ENCODE measurements around the gene DNAJB12. TPM values are rescaled to one million over a fixed set of nuclear protein-coding genes. Genes with fewer than 3 reads are reported as not detected.
"Not testable (repeated sequence)": the region's sequence is repeated elsewhere in the genome, so short reads cannot be mapped to it uniquely, and the experiment has no call there.

The DNAJB12 gene
- polyA plus RNA-seq, 4 donors, result 28.8 to 42.4 (median 29.5) TPM

- no peak for DNase-seq (ENCODE audit: low read depth in 4 of 4, low spot score in 3 of 4)
Measured at GRCh38 chr10:72355214-72355555, 466 bp upstream of the DNAJB12 start.

- no peak for DNase-seq (ENCODE audit: low read depth in 4 of 4, low spot score in 3 of 4)
Measured at GRCh38 chr10:72353965-72354355, 759 bp downstream of the DNAJB12 start.

GRCh38 chr10:72353028-72353964, 1.4 kb downstream of the DNAJB12 start:
- no peak for DNase-seq (ENCODE audit: low read depth in 4 of 4, low spot score in 3 of 4)

- no peak for DNase-seq (ENCODE audit: low read depth in 4 of 4, low spot score in 3 of 4)
Measured at GRCh38 chr10:72351479-72351878, 3.2 kb downstream of the DNAJB12 start.

DNA sequence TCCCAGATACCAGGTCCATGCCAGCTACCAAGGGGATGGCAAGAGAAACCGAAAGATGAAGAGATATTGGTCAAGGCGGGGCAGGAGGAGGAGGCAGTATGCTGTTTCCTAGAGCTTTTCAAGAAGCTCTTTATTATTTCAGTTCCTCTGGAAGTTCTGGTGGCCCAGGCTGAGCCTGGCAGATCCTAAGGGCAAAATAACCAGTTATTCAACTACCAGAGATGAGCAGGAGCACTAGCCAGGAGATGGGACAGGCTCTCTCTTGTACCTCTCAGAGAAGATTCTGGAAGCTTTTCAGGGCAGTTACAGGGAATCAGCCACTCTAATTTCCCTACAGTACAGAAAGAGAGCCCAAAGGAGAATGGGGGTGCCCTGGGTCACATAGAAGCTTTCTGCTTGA, 5.3 kb downstream of the DNAJB12 start:
- DNase-seq (ENCODE audit: low read depth in 4 of 4, low spot score in 3 of 4), result no peak

DNA sequence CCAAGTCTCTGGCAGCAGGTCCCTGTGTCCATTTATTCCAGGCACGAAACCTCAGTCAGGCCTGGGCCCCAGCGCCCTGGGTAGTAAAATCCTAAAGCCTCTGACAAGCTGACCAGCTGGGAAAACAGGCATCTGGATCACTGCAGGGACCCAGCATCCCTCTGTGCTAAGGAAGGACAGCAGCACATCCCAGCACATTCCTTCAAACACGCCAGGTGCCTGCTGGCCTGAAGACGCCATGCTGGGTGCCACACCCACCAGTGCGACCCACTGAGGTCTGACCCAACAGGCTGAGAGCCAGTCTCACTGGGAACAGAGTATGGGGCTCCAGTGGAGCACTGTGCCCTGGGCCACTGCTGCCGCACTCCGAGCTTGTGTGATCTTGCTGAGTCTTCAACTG, 6.4 kb downstream of the DNAJB12 start:
- no peak for DNase-seq (ENCODE audit: low read depth in 4 of 4, low spot score in 3 of 4)

- not testable (repeated sequence) for DNase-seq (ENCODE audit: low read depth in 4 of 4, low spot score in 3 of 4)
Measured at GRCh38 chr10:72346117-72346516, 8.6 kb downstream of the DNAJB12 start.

- DNase-seq (ENCODE audit: low read depth in 4 of 4, low spot score in 3 of 4), result no peak
Measured at GRCh38 chr10:72344932-72345331, 9.8 kb downstream of the DNAJB12 start.

- no peak for DNase-seq (ENCODE audit: low read depth in 4 of 4, low spot score in 3 of 4)
Measured at GRCh38 chr10:72342911-72343310, 11.8 kb downstream of the DNAJB12 start.

- DNase-seq (ENCODE audit: low read depth in 4 of 4, low spot score in 3 of 4), result no peak
Measured at GRCh38 chr10:72340510-72341261, 14.0 kb downstream of the DNAJB12 start.

- DNase-seq (ENCODE audit: low read depth in 4 of 4, low spot score in 3 of 4), result no peak
Measured at GRCh38 chr10:72338180-72338579, 16.5 kb downstream of the DNAJB12 start.

GRCh38 chr10:72337722-72338121, 17.0 kb downstream of the DNAJB12 start:
- DNase-seq (ENCODE audit: low read depth in 4 of 4, low spot score in 3 of 4), result no peak

GRCh38 chr10:72337039-72337629, 17.6 kb downstream of the DNAJB12 start:
- no peak for DNase-seq (ENCODE audit: low read depth in 4 of 4, low spot score in 3 of 4)

GRCh38 chr10:72336259-72337038, 18.3 kb downstream of the DNAJB12 start:
- DNase-seq (ENCODE audit: low read depth in 4 of 4, low spot score in 3 of 4), result no peak

DNA sequence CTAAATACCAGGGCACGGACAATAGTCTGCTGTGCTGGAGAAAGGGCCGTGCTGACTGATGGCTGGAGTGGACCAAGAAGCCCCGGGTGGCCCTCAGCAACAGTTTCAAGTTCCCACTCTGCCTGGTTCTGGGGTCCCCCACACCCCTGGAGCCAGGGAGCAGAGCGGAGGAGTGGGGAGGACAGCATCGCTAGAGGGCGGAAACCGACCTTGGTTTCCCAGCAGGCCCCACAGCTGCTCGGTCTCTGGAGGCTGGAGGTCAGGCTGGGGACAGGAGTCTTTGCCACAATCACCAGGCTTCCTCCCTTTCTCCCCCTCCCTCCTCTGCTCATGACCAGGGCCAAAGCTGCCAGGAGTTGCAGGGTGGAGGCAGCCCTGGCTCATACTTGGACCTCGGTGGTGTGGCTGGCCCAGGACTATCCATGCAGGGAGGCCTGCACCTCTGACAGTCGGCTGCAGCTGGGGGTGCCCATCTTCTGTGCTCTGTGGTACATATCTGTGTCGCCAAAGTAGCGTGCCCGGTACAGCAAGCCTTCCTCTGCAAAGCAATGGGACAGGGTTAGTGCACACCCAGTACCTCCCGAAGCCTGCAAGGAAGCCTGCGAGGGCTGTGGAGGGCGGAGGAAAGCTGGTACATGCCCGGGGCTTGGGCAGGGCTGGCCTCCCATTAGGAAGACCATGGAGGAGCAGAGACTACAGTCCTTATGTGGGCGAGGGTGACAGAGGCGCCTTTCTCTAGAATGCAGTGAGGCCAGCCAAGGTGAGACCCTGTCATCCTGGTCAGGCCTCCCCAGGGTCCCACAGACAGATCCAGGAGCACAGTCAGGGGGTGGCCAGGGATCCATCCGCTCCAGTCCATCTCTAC, 19.1 kb downstream of the DNAJB12 start:
- no peak for DNase-seq (ENCODE audit: low read depth in 4 of 4, low spot score in 3 of 4)

DNA sequence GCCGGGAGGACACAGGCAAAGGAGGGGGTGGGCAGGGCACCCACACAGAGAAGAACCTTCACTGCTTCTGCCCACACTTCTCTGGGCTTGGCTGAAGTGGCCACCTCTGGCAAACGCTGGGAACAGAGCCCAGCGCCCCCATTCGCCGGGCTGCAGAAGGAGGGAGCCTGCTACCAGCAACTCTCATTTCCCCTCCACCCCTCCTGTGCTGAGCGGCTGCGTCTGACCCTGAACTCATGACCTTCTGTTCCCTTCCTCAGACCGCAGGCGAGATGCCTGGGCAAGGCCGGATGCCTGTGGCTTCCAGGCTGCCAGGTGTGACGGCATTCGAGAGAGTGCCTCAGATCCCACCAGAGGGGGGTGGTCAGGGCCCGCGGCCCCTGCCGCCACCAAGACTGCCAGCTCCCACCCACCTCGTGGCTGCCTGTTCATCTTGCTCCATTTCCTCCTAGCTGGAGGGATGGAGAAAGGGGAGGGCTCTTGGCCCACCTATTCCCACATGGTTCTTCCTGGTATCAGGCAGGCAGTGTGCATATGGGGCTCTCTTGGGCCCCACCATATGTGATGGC, 19.8 kb downstream of the DNAJB12 start:
- no peak for DNase-seq (ENCODE audit: low read depth in 4 of 4, low spot score in 3 of 4)

GRCh38 chr10:72334196-72334824, 20.4 kb downstream of the DNAJB12 start:
- DNase-seq (ENCODE audit: low read depth in 4 of 4, low spot score in 3 of 4), result no peak

DNA sequence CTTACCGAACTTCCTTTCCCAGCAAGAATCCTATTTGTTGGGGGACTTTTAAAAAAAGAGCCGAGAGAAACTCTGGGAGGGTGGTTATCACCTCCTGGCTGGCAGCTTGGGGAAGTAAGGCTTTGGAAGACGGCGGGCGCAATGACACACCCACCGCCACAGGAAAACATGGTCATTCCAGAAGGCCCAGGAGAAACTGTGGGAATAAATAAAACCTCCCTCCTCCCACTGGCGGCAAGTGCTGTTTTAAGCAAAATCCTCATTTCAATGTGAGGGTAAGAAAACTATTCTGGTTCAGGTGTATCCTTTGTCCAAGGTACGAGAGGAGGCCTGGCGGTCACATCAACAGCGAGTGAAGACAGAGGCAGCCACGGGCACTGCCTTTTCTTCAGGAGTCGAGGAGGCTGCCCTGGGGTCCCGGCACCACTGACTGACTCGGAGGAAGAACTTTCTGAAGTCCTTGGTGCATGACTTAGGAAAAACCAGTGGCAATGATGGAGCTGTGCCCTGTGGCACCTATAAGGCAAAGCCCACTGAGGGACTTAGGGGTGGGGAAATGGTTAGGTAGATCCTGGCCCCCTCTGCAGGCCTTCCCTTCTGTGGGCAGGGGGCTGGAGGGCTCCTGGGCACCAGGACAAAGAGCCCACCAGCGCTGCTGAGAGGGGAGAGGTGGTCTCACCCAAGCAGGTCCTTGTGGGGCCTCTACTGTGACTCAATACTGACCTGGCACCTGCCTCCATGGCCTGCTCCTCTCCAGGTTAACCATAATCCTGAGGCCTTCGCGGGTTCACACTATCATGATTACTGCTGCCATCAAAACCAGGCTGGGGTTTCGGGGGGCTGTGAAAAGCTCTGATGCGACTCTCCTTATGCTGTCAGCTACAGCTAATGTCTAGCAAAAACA, 21.4 kb downstream of the DNAJB12 start:
- no peak for DNase-seq (ENCODE audit: low read depth in 4 of 4, low spot score in 3 of 4)

Data from left renal pelvis (tissue), 4 donors.